H1 (cell line): ENCODE results near the gene SPOCK1.

Source experiments
- CTCF ChIP-seq, 3 experiments: IDR thresholded peaks; 1 replicate in 2 of 3; 2 replicates in 1 of 3; pipeline versions ENCODE4 v1.5.1 to v1.6.1; 2011; ENCODE audit warnings: low read length in 3 of 3, mild to moderate bottlenecking in 3 of 3, inconsistent platforms in 2 of 3, low read depth in 1 of 3, moderate library complexity in 1 of 3; ENCODE audit not compliant: insufficient read depth in 1 of 3; ENCODE audit errors: control extremely low read depth in 1 of 3
- SIN3A ChIP-seq, 2 experiments: IDR thresholded peaks in 1 of 2; conservative IDR thresholded peaks in 1 of 2; 2 replicates each; pipeline ENCODE4 v1.6.1; 2011 to 2012; ENCODE audit warnings: low read length in 2 of 2, improper control_type of control experiment in 1 of 2, low read depth in 1 of 2, mild to moderate bottlenecking in 1 of 2

- TF ChIP-seq SIN3A (conservative IDR thresholded peaks at IDR 0.05 in 1 of 2, IDR thresholded peaks at IDR 0.05 in 1 of 2; ENCODE audit: low read depth in 1 of 2, low read length in 2 of 2): no peak
- TF ChIP-seq CTCF (IDR thresholded peaks at IDR 0.05; ENCODE audit: control extremely low read depth in 1 of 3, insufficient read depth in 1 of 3, low read depth in 1 of 3, low read length in 3 of 3): no peak
These were observed 96.5 kb downstream of the SPOCK1 start for GRCh38 chr5:137402436-137403187.
